Limb (tissue), 2 donors: ENCODE data around the gene DHRS4.

Experiments
- DNase-seq, 2 donors: peaks; one replicate each; pipeline ENCODE4 v3.0.0-alpha.2; 2016; ENCODE audit errors: extremely low spot score in 2 of 2

The DHRS4 gene

GRCh38 chr14:23953464-23954278 is at the start of gene DHRS4:
Gene DHRS4, plus strand, starts transcription at chr14:23953770. Its CDS starts 19 bp downstream, at chr14:23953789.
- DNase-seq: peak; percentile 86 to 88

GRCh38 chr14:23910101-23910875 is 43.3 kb upstream of the DHRS4 start:
- DNase-seq: no peak

- DNase-seq: no peak
These were observed 42.7 kb upstream of the DHRS4 start for GRCh38 chr14:23910876-23911210.

DNA sequence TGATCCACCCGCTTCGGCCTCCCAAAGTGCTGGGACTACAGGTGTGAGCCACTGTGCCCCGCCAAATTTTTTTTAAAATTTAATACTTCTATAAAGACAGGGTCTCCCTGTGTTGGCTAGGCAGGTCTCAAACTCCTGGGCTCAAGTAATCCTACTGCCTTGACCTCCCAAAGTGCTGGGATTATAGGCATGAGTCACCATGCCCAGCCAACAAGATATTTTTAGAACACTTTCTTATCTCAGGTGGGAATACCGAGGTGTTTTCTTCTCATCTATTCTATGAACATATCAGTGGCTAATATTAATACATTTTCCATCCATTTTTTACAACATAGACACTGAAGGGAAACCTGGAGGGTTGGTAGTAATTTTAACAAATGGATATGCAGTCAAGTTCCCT is 38.0 kb upstream of the DHRS4 start:
- no peak for DNase-seq

DNA sequence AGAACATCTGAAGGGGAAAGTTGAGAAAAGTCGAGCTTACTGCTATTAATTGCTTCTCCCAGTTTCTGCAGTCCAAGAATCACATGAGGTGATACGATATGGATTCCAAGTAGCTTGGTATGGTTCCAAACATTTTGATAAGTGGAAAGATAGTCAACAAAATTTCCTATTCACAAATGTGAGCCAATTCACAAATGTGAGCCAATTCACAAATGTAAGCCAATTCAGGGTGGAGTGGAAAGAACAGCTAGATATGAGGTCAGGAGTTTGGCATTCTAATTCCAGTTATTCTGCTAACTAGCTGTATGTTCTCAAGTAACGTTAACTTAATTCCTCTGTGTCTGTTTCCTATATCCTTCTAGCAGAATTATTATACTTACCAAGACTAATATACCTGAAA is 37.6 kb upstream of the DHRS4 start:
- DNase-seq: peak in 1 of 2 donors; percentile 59

DNA sequence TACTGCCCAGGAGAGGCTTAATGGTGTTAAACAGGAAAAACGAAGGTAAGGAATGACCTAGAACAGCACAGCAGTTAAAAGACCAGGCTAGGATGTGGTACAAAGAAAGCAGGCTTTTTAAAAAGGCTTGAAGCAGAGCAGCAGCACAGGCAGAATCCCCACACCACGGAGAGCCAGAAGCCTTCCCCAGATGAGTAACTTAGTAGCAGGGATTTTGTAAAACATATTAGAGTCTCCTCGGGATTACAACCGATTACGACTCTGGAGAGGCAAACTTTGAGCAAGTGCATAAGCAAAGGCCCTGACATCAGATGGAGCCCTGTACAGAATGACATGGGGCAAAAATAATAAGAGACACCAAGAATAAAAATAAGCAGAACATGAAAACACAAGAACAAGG is 37.1 kb upstream of the DHRS4 start:
- DNase-seq: no peak

GRCh38 chr14:23922545-23922944 is 31.0 kb upstream of the DHRS4 start:
- no peak for DNase-seq

- DNase-seq: no peak
These were observed 28.0 kb upstream of the DHRS4 start for GRCh38 chr14:23925523-23926075.

- no peak for DNase-seq
These were observed 27.0 kb upstream of the DHRS4 start for GRCh38 chr14:23926543-23926942.

DNA sequence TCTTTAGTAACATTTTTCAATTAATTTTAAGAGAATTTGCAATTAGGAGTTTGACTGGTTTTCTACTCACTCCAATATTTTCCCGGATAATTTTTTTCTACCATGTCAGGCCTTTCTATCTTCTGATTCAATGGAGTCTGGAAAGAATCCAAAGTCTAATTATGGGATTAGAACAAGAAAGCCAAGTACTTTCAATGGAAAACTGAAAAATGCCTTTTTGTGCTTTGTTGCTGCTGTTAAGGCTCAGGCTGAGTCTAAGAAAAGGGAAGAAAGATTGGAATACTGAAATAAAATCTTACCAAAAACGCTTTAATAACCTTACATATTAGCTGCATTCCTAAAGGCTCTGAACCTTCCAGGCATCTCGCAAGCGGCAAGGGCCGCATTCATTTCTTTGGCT is 24.4 kb upstream of the DHRS4 start:
- DNase-seq: no peak

- peak; percentile 55 to 86 for DNase-seq
These were observed 23.7 kb upstream of the DHRS4 start for GRCh38 chr14:23929822-23930294.

DNA sequence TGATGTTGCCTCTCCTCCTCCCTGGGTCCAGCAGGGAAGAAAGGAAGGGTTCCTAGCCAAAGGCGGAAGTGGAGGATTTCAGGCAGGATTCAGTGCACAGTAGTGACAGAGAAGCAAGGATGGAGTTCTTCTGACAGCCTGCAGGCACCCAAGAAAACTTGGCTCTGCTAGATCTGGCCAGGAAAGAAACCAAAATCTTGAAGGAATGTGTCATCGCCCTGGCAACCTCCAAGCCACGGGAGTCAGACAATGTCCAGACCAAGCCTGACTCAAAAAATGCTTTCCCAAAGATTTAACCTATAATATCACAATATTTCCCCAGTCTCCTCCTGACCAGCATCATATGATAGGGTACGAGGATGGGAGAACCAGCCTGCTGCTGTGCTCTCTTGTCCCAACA is 22.8 kb upstream of the DHRS4 start:
- DNase-seq: no peak

DNA sequence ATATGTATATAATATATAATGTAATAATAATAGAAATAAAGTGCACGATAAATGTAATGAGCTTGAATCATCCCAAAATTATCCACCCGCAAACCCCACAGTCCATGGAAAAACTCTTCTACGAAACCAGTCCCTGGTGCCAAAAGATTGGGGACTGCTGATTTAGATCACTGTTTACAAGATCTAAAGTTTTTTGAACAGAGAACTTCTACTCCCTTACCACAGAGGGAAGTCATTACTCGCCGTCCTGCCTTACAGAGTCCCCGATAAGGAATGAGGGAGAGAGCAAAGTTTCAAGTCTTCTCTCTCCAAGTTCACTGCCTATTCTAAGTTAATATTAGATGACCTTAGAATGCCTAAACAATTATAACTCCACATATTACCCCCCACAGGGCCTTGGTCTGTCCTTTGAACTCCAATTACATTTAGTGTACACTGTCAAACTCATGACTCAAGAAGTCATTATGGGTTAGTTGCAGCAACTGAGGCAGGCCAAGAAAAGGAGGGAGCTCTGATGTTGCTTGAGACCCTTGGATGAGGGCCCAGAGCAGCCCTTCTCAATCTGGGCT is 21.8 kb upstream of the DHRS4 start:
- no peak for DNase-seq

DNA sequence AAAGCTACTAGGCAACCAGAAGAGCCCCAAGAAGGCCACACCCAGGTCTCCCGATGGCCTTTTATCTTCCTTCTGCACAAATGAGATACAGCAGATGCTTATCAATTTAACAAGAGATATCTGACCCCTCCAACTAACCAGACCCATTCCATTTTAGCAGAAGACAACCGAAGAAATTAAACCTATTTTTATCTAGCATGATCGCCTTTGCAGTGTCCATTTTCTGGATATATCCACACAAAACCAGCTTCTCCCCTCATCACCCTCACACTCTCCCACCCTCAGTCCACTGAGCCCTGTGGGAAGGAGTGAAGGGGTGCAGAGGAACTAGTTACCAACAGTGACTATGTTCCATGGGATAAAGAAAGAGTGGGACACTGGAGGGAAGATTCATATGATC is 20.9 kb upstream of the DHRS4 start:
- no peak for DNase-seq

GRCh38 chr14:23933108-23933741 is 20.3 kb upstream of the DHRS4 start:
- peak; percentile 46 to 64 for DNase-seq

- no peak for DNase-seq
These were observed 19.8 kb upstream of the DHRS4 start for GRCh38 chr14:23933742-23934128.

DNA sequence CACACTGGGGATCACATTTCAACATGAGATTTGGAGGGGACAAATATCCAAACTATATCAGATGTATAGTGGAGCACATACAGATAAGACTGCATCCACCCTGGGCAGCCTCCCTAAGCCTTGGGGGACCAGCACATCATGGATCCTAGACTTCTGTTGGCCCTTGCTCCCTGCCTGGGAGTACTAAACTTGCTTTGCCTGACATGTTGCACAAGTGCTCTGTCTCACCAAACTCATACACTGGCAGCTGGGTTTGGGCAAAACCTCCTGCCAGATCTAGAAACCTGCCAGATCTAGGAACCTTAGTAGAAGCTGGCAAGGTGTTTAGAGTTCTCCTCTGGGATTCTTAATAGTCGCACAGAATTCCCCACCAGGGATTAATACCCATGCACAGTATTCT is 18.4 kb upstream of the DHRS4 start:
- no peak for DNase-seq

DNA sequence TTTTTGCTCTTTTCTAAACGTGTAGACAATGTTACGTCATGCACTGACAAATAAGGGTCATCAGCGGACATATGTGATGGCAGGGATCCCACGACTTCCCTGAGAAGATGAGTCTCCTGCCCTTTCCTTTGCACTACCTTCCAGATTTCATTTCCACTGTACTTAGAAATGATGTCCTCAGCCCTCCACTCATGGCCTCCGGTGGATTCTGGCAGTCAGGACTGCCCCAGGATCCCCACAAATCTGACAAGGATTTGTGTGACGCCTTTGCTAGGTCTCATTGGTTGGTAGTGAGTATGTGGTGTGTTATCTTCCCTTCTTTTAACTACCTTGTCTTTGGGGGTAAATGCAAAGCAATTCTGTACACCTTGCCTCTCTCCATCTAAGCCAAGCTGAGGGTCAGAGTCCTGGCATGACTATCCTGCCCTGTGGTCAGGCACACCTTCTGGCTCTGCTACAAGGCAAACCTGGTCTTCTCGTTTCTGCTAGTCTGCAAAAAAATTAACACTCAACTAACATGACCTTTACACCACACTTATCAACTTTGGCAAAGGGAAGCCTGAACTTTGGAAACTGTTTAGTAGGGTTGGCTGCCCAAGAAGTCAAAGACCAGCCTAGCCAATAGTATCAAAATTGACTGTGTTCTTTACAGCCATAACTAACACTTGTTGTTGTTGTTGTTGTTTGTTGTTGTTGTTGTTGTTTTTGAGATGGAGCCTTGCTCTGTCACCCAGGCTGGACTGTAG is 17.3 kb upstream of the DHRS4 start:
- no peak for DNase-seq

DNA sequence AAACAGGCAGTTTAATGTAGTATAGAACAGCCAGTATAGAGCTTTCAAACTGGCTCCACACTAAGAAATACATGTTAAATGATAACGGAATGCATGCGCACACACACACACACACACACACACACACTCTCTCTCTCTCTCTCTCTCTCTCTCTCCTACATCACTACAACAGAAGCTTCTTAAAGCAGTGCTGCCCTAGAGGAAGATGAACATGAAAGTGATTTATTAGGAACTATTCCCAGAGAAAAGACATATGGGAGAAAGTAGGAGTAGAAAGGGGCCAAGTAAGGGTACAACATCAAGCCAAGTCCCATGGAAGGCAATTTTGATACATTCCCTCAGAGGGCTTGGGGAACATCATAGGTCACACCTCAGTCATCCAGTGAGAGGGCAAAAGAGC is 16.4 kb upstream of the DHRS4 start:
- DNase-seq: no peak

- no peak for DNase-seq
These were observed 14.7 kb upstream of the DHRS4 start for GRCh38 chr14:23938823-23939222.
